HG02763 (cell line): ENCODE data around the gene CD81.

Source experiments
- ATAC-seq: cut with Tn5 transposase; IDR thresholded peaks from one replicate; pipeline ENCODE4 v1.9.1; 2021; ENCODE audit warnings: mild to moderate bottlenecking, moderate library complexity; ENCODE audit not compliant: unreplicated experiment

CD81 gene

GRCh38 chr11:2433106-2433925 lies 56.2 kb downstream of the CD81 start:
- ATAC-seq: no peak

- no peak for ATAC-seq
These were observed 56.9 kb downstream of the CD81 start for GRCh38 chr11:2434008-2434407.

GRCh38 chr11:2434506-2435255 lies 57.6 kb downstream of the CD81 start:
- ATAC-seq: no peak

GRCh38 chr11:2435288-2436012 lies 58.3 kb downstream of the CD81 start:
- ATAC-seq: no peak

- ATAC-seq: no peak
These were observed 59.0 kb downstream of the CD81 start for GRCh38 chr11:2436013-2436520.

- ATAC-seq: no peak
These were observed 59.5 kb downstream of the CD81 start for GRCh38 chr11:2436521-2437031.

- no peak for ATAC-seq
These were observed 60.4 kb downstream of the CD81 start for GRCh38 chr11:2437516-2437915.

GRCh38 chr11:2439820-2440219 lies 62.7 kb downstream of the CD81 start:
- no peak for ATAC-seq

- ATAC-seq: no peak
These were observed 63.5 kb downstream of the CD81 start for GRCh38 chr11:2440646-2441045.

GRCh38 chr11:2441171-2441570 lies 64.1 kb downstream of the CD81 start:
- no peak for ATAC-seq

- ATAC-seq: no peak
These were observed 65.5 kb downstream of the CD81 start for GRCh38 chr11:2442589-2442988.

- ATAC-seq: no peak
These were observed 66.3 kb downstream of the CD81 start for GRCh38 chr11:2443406-2443805.

GRCh38 chr11:2443881-2444820 lies 67.0 kb downstream of the CD81 start, which contains the start of gene TRPM5:
TRPM5 (minus strand) TSS chr11:2444514; CDS start chr11:2423036, 21,478 bp downstream.
- no peak for ATAC-seq

- ATAC-seq: no peak
These were observed 68.0 kb downstream of the CD81 start, which contains the start of gene KCNQ1 for GRCh38 chr11:2444821-2445745. KCNQ1 (plus strand) TSS chr11:2445008; CDS start chr11:2445099, 91 bp downstream.

GRCh38 chr11:2445746-2446551 lies 68.8 kb downstream of the CD81 start:
- no peak for ATAC-seq

- no peak for ATAC-seq
These were observed 69.6 kb downstream of the CD81 start for GRCh38 chr11:2446590-2447252.
